ENCODE measurements around the gene CHRM2. TPM values are rescaled to one million over a fixed set of nuclear protein-coding genes. Genes with fewer than 3 reads are reported as not detected.

CHRM2 gene
- total RNA-seq, 1 experiment from 2014 or later, result not detected

- no TSS peak for BruUV-seq (replicated peaks)
- CTCF ChIA-PET, result no interaction called here
- H3K9me3 Mint-ChIP-seq (ENCODE audit: low read depth, unreplicated experiment), result peaks cover 13% of the 10 kb centered on the region
- intact Hi-C loops (cut with micrococcal nuclease; ENCODE audit: unreplicated experiment), result no loop called here
- H3K4me1 Mint-ChIP-seq (ENCODE audit: low read depth, unreplicated experiment), result no peaks in the 10 kb centered on the region
- H3K36me3 Mint-ChIP-seq (ENCODE audit: insufficient read depth, unreplicated experiment), result no peaks in the 10 kb centered on the region
- no peak for DNase-seq
- no peak overlapping the region for H3K4me3 Mint-ChIP-seq (ENCODE audit: low read depth, unreplicated experiment)
- no peaks in the 10 kb centered on the region for H3K27me3 Mint-ChIP-seq (ENCODE audit: unreplicated experiment)
- no peak overlapping the region for H3K27ac Mint-ChIP-seq (ENCODE audit: unreplicated experiment)
- TF ChIP-seq CTCF (IDR thresholded peaks at IDR 0.05; ENCODE audit: unreplicated experiment), result no peak
Measured at GRCh38 chr7:136925044-136925443, 56.6 kb downstream of the CHRM2 start.

- intact Hi-C loops (cut with micrococcal nuclease; ENCODE audit: unreplicated experiment), result no loop called here
- Mint-ChIP-seq H3K36me3 (ENCODE audit: insufficient read depth, unreplicated experiment) (no peaks in the 10 kb centered on the region), H3K4me3 (ENCODE audit: low read depth, unreplicated experiment) (no peak overlapping the region), H3K27ac (ENCODE audit: unreplicated experiment) (no peak overlapping the region), H3K4me1 (ENCODE audit: low read depth, unreplicated experiment) (no peaks in the 10 kb centered on the region), H3K9me3 (ENCODE audit: low read depth, unreplicated experiment) (peaks cover 13% of the 10 kb centered on the region), H3K27me3 (ENCODE audit: unreplicated experiment) (no peaks in the 10 kb centered on the region)
- CTCF ChIA-PET, result no interaction called here
- no peak for DNase-seq
- no peak for TF ChIP-seq CTCF (IDR thresholded peaks at IDR 0.05; ENCODE audit: unreplicated experiment)
- BruUV-seq (replicated peaks), result no TSS peak
Measured at GRCh38 chr7:136925556-136925955, 57.1 kb downstream of the CHRM2 start.

- intact Hi-C loops (cut with micrococcal nuclease; ENCODE audit: unreplicated experiment), result no loop called here
- H3K27ac Mint-ChIP-seq (ENCODE audit: unreplicated experiment), result no peak overlapping the region
- CTCF ChIA-PET, result no interaction called here
- H3K9me3 Mint-ChIP-seq (ENCODE audit: low read depth, unreplicated experiment), result peaks cover 12% of the 10 kb centered on the region
- no peaks in the 10 kb centered on the region for H3K4me1 Mint-ChIP-seq (ENCODE audit: low read depth, unreplicated experiment)
- no peak overlapping the region for H3K4me3 Mint-ChIP-seq (ENCODE audit: low read depth, unreplicated experiment)
- BruUV-seq (replicated peaks), result no TSS peak
- H3K27me3 Mint-ChIP-seq (ENCODE audit: unreplicated experiment), result no peaks in the 10 kb centered on the region
- no peaks in the 10 kb centered on the region for H3K36me3 Mint-ChIP-seq (ENCODE audit: insufficient read depth, unreplicated experiment)
- no peak for TF ChIP-seq CTCF (IDR thresholded peaks at IDR 0.05; ENCODE audit: unreplicated experiment)
- no peak for DNase-seq
Measured at GRCh38 chr7:136931169-136931867, 62.9 kb downstream of the CHRM2 start.

- no peaks in the 10 kb centered on the region for H3K4me1 Mint-ChIP-seq (ENCODE audit: low read depth, unreplicated experiment)
- intact Hi-C loops (cut with micrococcal nuclease; ENCODE audit: unreplicated experiment), result no loop called here
Measured at GRCh38 chr7:136937436-136937835, 69.0 kb downstream of the CHRM2 start.

More at GRCh38 chr7:136937436-136937835, 69.0 kb downstream of the CHRM2 start:
- no peak for DNase-seq
- no peak for TF ChIP-seq CTCF (IDR thresholded peaks at IDR 0.05; ENCODE audit: unreplicated experiment)
- BruUV-seq (replicated peaks), result no TSS peak
- CTCF ChIA-PET, result no interaction called here
- H3K4me3 Mint-ChIP-seq (ENCODE audit: low read depth, unreplicated experiment), result no peak overlapping the region
- H3K36me3 Mint-ChIP-seq (ENCODE audit: insufficient read depth, unreplicated experiment), result no peaks in the 10 kb centered on the region
- no peaks in the 10 kb centered on the region for H3K27me3 Mint-ChIP-seq (ENCODE audit: unreplicated experiment)
- no peak overlapping the region for H3K27ac Mint-ChIP-seq (ENCODE audit: unreplicated experiment)
- H3K9me3 Mint-ChIP-seq (ENCODE audit: low read depth, unreplicated experiment), result peaks cover 3% of the 10 kb centered on the region
